Gastroesophageal sphincter (tissue), 3 donors: ENCODE data around the gene RNF38.

ENCODE experiments used
- EP300 ChIP-seq: sonication (generic); formaldehyde crosslinking; IDR thresholded peaks from one replicate; pipeline ENCODE4 v1.6.1; 2017; ENCODE audit warnings: antibody characterized with exemption, mild to moderate bottlenecking
- POLR2AphosphoS5 ChIP-seq: sonication (generic); formaldehyde crosslinking; IDR thresholded peaks from one replicate; pipeline ENCODE4 v1.6.1; 2017; ENCODE audit warnings: antibody characterized with exemption
- TF ChIP-seq, protein P1 (sequence below), 4 experiments: fragments of 200-600 bp in 2 of 4; fragments of 450-650 bp in 2 of 4; sonication (generic) in 1 of 4; IDR thresholded peaks; one replicate each; pipeline ENCODE4 v1.5.1; 2017 to 2019; ENCODE audit warnings: antibody characterized with exemption in 4 of 4, mild to moderate bottlenecking in 2 of 4, moderate library complexity in 2 of 4

GRCh38 chr9:36401897-36402480 is 1.9 kb upstream of the RNF38 start:
- TF ChIP-seq, protein P1, sequence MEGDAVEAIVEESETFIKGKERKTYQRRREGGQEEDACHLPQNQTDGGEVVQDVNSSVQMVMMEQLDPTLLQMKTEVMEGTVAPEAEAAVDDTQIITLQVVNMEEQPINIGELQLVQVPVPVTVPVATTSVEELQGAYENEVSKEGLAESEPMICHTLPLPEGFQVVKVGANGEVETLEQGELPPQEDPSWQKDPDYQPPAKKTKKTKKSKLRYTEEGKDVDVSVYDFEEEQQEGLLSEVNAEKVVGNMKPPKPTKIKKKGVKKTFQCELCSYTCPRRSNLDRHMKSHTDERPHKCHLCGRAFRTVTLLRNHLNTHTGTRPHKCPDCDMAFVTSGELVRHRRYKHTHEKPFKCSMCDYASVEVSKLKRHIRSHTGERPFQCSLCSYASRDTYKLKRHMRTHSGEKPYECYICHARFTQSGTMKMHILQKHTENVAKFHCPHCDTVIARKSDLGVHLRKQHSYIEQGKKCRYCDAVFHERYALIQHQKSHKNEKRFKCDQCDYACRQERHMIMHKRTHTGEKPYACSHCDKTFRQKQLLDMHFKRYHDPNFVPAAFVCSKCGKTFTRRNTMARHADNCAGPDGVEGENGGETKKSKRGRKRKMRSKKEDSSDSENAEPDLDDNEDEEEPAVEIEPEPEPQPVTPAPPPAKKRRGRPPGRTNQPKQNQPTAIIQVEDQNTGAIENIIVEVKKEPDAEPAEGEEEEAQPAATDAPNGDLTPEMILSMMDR (IDR thresholded peaks at IDR 0.05) = no peak
- no peak for TF ChIP-seq EP300
- no peak for TF ChIP-seq POLR2AphosphoS5
